ENCODE data around the gene AKR1C4.
A peak's percentile ranks its signal among the peaks of the same experiment; 100 is the strongest.

The AKR1C4 gene

DNA sequence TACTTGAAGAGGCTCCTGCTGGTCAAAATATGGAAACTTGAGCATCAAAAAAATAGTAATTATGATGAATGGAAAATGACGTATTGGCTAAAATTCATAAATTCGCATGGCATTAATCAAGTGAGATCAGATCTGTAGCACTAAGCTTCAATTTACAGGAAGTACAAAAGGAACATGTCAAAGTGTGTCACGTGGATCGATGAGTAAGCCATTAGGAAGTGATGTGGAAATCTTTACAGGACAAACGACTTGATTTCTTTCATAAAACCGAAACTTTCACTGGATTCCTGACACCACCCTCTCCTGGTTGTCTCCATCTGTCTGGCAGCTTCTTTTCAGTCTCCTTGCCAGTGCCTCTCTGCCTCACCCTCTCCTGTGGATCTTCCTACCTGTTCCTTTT, 37.5 kb upstream of the AKR1C4 start:
- no peak overlapping the region for H4K8ac ChIP-seq (ENCODE audit: low read depth, low read length)
- H3K79me1 ChIP-seq (ENCODE audit: low read length): no peaks in the 10 kb centered on the region
- no peak overlapping the region for H4K91ac ChIP-seq (ENCODE audit: low read depth, low read length)
- no peak overlapping the region for H3K27ac ChIP-seq (ENCODE audit: low read depth, low read length)
- H3K4ac ChIP-seq (ENCODE audit: low read depth, low read length): no peak overlapping the region
- H3K36me3 ChIP-seq (ENCODE audit: control insufficient read depth in 1 of 2, insufficient read depth in 2 of 2, low read length in 2 of 2): no peaks in the 10 kb centered on the region
- H2BK120ac ChIP-seq (ENCODE audit: insufficient read depth, low read length, poor library complexity): no peak overlapping the region
- no peak overlapping the region for H2BK5ac ChIP-seq (ENCODE audit: low read depth, low read length, poor library complexity)
- H3K9ac ChIP-seq (ENCODE audit: low read length): no peak overlapping the region
- no peaks in the 10 kb centered on the region for H3K4me1 ChIP-seq (ENCODE audit: control insufficient read depth in 1 of 2, insufficient read depth in 2 of 2, low read length in 2 of 2)
- no peak overlapping the region for H3K18ac ChIP-seq (ENCODE audit: low read length)
- WGBS (ENCODE audit: extremely low coverage, insufficient coverage, insufficient read length): no CpG with 5 or more reads among the region's 6 CpGs
- no peak overlapping the region for H2BK12ac ChIP-seq (ENCODE audit: low read length)
- H2AK5ac ChIP-seq (ENCODE audit: low read length): no peak overlapping the region
- H4K12ac ChIP-seq (ENCODE audit: low read depth, low read length): no peak overlapping the region
- no peak overlapping the region for H3K4me2 ChIP-seq (ENCODE audit: low read length)
- DNase-seq: no peak
- H3K9me3 ChIP-seq (ENCODE audit: insufficient read depth, low read depth, low read length): peaks cover 13% of the 10 kb centered on the region
- H3K23ac ChIP-seq (ENCODE audit: low read length): no peak overlapping the region
- no peaks in the 10 kb centered on the region for H3K27me3 ChIP-seq (ENCODE audit: insufficient read depth, low read length)
- H3K14ac ChIP-seq (ENCODE audit: low read length): no peak overlapping the region
- H2AFZ ChIP-seq (ENCODE audit: insufficient read depth, low read length, poor library complexity): no peak overlapping the region
- no peak overlapping the region for H3K4me3 ChIP-seq (ENCODE audit: low read depth, low read length)
- H3K79me2 ChIP-seq (ENCODE audit: control insufficient read depth, insufficient read depth, low read length, poor library complexity): no peaks in the 10 kb centered on the region

DNA sequence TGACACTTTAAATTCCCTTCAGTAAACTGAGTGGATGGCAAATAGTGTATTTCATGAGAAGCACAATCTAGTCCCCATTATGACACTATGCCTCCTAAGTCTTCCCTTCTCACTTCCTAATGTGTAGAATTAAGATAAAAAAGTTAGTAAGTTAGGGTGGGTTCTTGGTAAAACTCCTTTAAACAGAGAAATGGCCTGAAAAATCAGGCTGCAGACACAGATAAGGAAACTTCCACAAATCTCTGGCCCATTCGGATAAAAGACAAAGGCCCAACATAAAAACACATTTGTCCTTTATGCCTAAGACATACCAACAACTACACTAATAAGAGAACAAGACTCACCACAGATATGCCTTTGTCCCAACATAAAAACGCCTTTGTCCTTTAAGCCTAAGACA, 33.1 kb upstream of the AKR1C4 start:
- no peak overlapping the region for H3K9ac ChIP-seq (ENCODE audit: low read length)

DNA sequence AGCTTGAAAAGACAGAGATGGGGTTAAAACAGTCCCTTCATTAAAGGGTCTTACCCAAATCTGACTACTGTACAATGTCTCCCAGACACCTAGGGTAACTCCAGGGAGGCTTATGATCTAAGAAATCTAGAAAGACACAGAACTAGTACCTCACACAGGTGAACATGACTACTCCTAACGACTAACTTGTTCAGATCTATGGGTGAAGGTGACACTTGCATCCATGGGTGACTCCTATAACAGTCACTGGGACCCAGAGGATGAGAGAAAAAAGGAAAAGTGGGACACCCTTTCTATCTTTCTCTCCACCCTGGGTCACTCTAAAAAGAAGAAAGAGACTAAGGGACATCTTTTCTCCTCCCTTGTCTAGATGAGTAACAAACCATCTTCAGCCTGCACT, 30.9 kb upstream of the AKR1C4 start:
- no peak overlapping the region for H4K12ac ChIP-seq (ENCODE audit: low read depth, low read length)
- no peaks in the 10 kb centered on the region for H3K79me1 ChIP-seq (ENCODE audit: low read length)
- WGBS (ENCODE audit: extremely low coverage, insufficient coverage, insufficient read length): no CpG with 5 or more reads among the region's 1 CpG
- DNase-seq: peak in 1 of 2 donors; percentile 1
- H2BK120ac ChIP-seq (ENCODE audit: insufficient read depth, low read length, poor library complexity): no peak overlapping the region
- H2AFZ ChIP-seq (ENCODE audit: insufficient read depth, low read length, poor library complexity): no peak overlapping the region
- H3K18ac ChIP-seq (ENCODE audit: low read length): no peak overlapping the region
- H3K23ac ChIP-seq (ENCODE audit: low read length): no peak overlapping the region
- no peak overlapping the region for H2BK12ac ChIP-seq (ENCODE audit: low read length)
- H3K4me2 ChIP-seq (ENCODE audit: low read length): no peak overlapping the region
- no peak overlapping the region for H3K4ac ChIP-seq (ENCODE audit: low read depth, low read length)
- H2BK5ac ChIP-seq (ENCODE audit: low read depth, low read length, poor library complexity): no peak overlapping the region
- no peaks in the 10 kb centered on the region for H3K36me3 ChIP-seq (ENCODE audit: control insufficient read depth in 1 of 2, insufficient read depth in 2 of 2, low read length in 2 of 2)
- H3K14ac ChIP-seq (ENCODE audit: low read length): no peak overlapping the region
- no peak overlapping the region for H3K9ac ChIP-seq (ENCODE audit: low read length)
- no peak overlapping the region for H3K27ac ChIP-seq (ENCODE audit: low read depth, low read length)
- no peak overlapping the region for H4K91ac ChIP-seq (ENCODE audit: low read depth, low read length)
- no peaks in the 10 kb centered on the region for H3K79me2 ChIP-seq (ENCODE audit: control insufficient read depth, insufficient read depth, low read length, poor library complexity)
- H4K8ac ChIP-seq (ENCODE audit: low read depth, low read length): no peak overlapping the region
- H2AK5ac ChIP-seq (ENCODE audit: low read length): no peak overlapping the region
- no peaks in the 10 kb centered on the region for H3K4me1 ChIP-seq (ENCODE audit: control insufficient read depth in 1 of 2, insufficient read depth in 2 of 2, low read length in 2 of 2)
- H3K4me3 ChIP-seq (ENCODE audit: low read depth, low read length): no peak overlapping the region
- H3K27me3 ChIP-seq (ENCODE audit: insufficient read depth, low read length): no peaks in the 10 kb centered on the region
- peaks cover 9% of the 10 kb centered on the region for H3K9me3 ChIP-seq (ENCODE audit: insufficient read depth, low read depth, low read length)

More for the DNA sequence above, 33.1 kb upstream of the AKR1C4 start:
- no peaks in the 10 kb centered on the region for H3K79me1 ChIP-seq (ENCODE audit: low read length)
- H3K79me2 ChIP-seq (ENCODE audit: control insufficient read depth, insufficient read depth, low read length, poor library complexity): no peaks in the 10 kb centered on the region
- DNase-seq: no peak
- H3K14ac ChIP-seq (ENCODE audit: low read length): no peak overlapping the region
- no peak overlapping the region for H4K8ac ChIP-seq (ENCODE audit: low read depth, low read length)
- H3K4me3 ChIP-seq (ENCODE audit: low read depth, low read length): no peak overlapping the region
- H3K27ac ChIP-seq (ENCODE audit: low read depth, low read length): no peak overlapping the region
- no peaks in the 10 kb centered on the region for H3K4me1 ChIP-seq (ENCODE audit: control insufficient read depth in 1 of 2, insufficient read depth in 2 of 2, low read length in 2 of 2)
- no peak overlapping the region for H3K4me2 ChIP-seq (ENCODE audit: low read length)
- H2BK120ac ChIP-seq (ENCODE audit: insufficient read depth, low read length, poor library complexity): no peak overlapping the region
- no peak overlapping the region for H3K23ac ChIP-seq (ENCODE audit: low read length)
- no peak overlapping the region for H4K91ac ChIP-seq (ENCODE audit: low read depth, low read length)
- no CpG with 5 or more reads among the region's 2 CpGs for WGBS (ENCODE audit: extremely low coverage, insufficient coverage, insufficient read length)
- H2AFZ ChIP-seq (ENCODE audit: insufficient read depth, low read length, poor library complexity): no peak overlapping the region
- no peak overlapping the region for H3K4ac ChIP-seq (ENCODE audit: low read depth, low read length)
- H3K36me3 ChIP-seq (ENCODE audit: control insufficient read depth in 1 of 2, insufficient read depth in 2 of 2, low read length in 2 of 2): no peaks in the 10 kb centered on the region
- no peak overlapping the region for H3K18ac ChIP-seq (ENCODE audit: low read length)
- no peak overlapping the region for H2BK12ac ChIP-seq (ENCODE audit: low read length)
- H3K9me3 ChIP-seq (ENCODE audit: insufficient read depth, low read depth, low read length): peaks cover 13% of the 10 kb centered on the region
- no peak overlapping the region for H2BK5ac ChIP-seq (ENCODE audit: low read depth, low read length, poor library complexity)
- H4K12ac ChIP-seq (ENCODE audit: low read depth, low read length): no peak overlapping the region
- H2AK5ac ChIP-seq (ENCODE audit: low read length): no peak overlapping the region
- H3K27me3 ChIP-seq (ENCODE audit: insufficient read depth, low read length): no peaks in the 10 kb centered on the region

DNA sequence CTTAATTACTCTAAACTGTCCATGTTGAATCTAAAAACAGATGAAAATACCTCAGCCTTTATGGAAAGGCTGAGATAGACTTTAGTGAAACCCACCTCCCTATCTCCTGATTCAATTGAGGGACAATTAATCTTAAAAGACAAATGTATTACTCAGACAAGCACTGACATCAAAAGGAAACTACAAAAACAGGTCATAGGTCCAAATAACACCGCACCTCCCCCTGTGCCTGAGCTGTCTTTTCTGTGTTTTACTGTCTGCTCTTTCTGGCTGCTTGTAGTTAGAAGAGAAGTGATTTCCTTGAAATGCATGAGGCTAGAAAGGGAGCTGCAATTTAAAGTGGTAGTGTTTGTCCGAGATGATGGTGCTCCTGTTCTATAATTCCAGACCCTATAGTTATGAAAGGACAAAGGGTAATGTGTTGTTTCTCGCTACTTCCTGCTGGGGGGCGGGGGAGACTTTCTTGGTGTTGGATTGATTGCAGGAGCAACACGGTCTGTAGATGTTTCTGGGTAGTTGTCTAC, 27.7 kb upstream of the AKR1C4 start:
- no peak for DNase-seq
- no peaks in the 10 kb centered on the region for H3K36me3 ChIP-seq (ENCODE audit: control insufficient read depth in 1 of 2, insufficient read depth in 2 of 2, low read length in 2 of 2)
- no peak overlapping the region for H3K4me2 ChIP-seq (ENCODE audit: low read length)
- no peak overlapping the region for H4K8ac ChIP-seq (ENCODE audit: low read depth, low read length)
- H3K23ac ChIP-seq (ENCODE audit: low read length): no peak overlapping the region
- H3K14ac ChIP-seq (ENCODE audit: low read length): no peak overlapping the region
- H2BK12ac ChIP-seq (ENCODE audit: low read length): no peak overlapping the region
- no peaks in the 10 kb centered on the region for H3K27me3 ChIP-seq (ENCODE audit: insufficient read depth, low read length)
- H3K4me1 ChIP-seq (ENCODE audit: control insufficient read depth in 1 of 2, insufficient read depth in 2 of 2, low read length in 2 of 2): no peaks in the 10 kb centered on the region
- H2AK5ac ChIP-seq (ENCODE audit: low read length): no peak overlapping the region
- H3K9me3 ChIP-seq (ENCODE audit: insufficient read depth, low read depth, low read length): peaks cover 3% of the 10 kb centered on the region
- H2BK120ac ChIP-seq (ENCODE audit: insufficient read depth, low read length, poor library complexity): no peak overlapping the region
- no peak overlapping the region for H4K91ac ChIP-seq (ENCODE audit: low read depth, low read length)
- no peak overlapping the region for H3K18ac ChIP-seq (ENCODE audit: low read length)
- H2AFZ ChIP-seq (ENCODE audit: insufficient read depth, low read length, poor library complexity): no peak overlapping the region
- no peak overlapping the region for H3K4ac ChIP-seq (ENCODE audit: low read depth, low read length)
- no peak overlapping the region for H2BK5ac ChIP-seq (ENCODE audit: low read depth, low read length, poor library complexity)
- WGBS (ENCODE audit: extremely low coverage, insufficient coverage, insufficient read length): no CpG with 5 or more reads among the region's 5 CpGs
- H3K79me1 ChIP-seq (ENCODE audit: low read length): no peaks in the 10 kb centered on the region
- no peaks in the 10 kb centered on the region for H3K79me2 ChIP-seq (ENCODE audit: control insufficient read depth, insufficient read depth, low read length, poor library complexity)
- no peak overlapping the region for H4K12ac ChIP-seq (ENCODE audit: low read depth, low read length)
- H3K9ac ChIP-seq (ENCODE audit: low read length): no peak overlapping the region
- H3K4me3 ChIP-seq (ENCODE audit: low read depth, low read length): no peak overlapping the region
- no peak overlapping the region for H3K27ac ChIP-seq (ENCODE audit: low read depth, low read length)

All from trophoblast cell (in vitro differentiated cells and primary cell).